Spleen (tissue), 11 donors: ENCODE measurements around the gene NCLN. TPM values are rescaled to one million over a fixed set of nuclear protein-coding genes. Genes with fewer than 3 reads are reported as not detected.

Experiments used
- DNase-seq: peaks from one replicate; pipeline ENCODE4 v3.0.0-alpha.2; 2020
- H3K27ac ChIP-seq, 8 donors: fragments of 200-600 bp; sonication (generic) in 7 of 8; 1 replicate in 4 of 8; 2 replicates in 4 of 8; pipeline versions ENCODE4 v1.5.0 to v1.8.0; 2016 to 2021; ENCODE audit warnings: inconsistent platforms in 4 of 8, mild to moderate bottlenecking in 4 of 8, moderate library complexity in 1 of 8
- H3K27me3 ChIP-seq, 7 donors: fragments of 200-600 bp; sonication (generic) in 6 of 7; replicated peaks in 1 of 7; 1 replicate in 4 of 7; 2 replicates in 3 of 7; pipeline versions ENCODE4 v1.5.0 to v1.8.0; 2016 to 2021; ENCODE audit warnings: inconsistent platforms in 3 of 7, mild to moderate bottlenecking in 1 of 7
- H3K36me3 ChIP-seq, 6 donors: fragments of 200-600 bp; sonication (generic) in 5 of 6; 1 replicate in 4 of 6; 2 replicates in 2 of 6; pipeline versions ENCODE4 v1.5.0 to v1.8.0; 2016 to 2021; ENCODE audit warnings: inconsistent platforms in 2 of 6
- H3K4me1 ChIP-seq, 6 donors: fragments of 200-600 bp; sonication (generic) in 5 of 6; 1 replicate in 3 of 6; 2 replicates in 3 of 6; pipeline versions ENCODE4 v1.5.0 to v1.8.0; 2016 to 2021; ENCODE audit warnings: inconsistent platforms in 3 of 6
- H3K4me3 ChIP-seq, 8 donors: fragments of 200-600 bp; sonication (generic) in 7 of 8; 1 replicate in 4 of 8; 2 replicates in 4 of 8; pipeline versions ENCODE4 v1.5.0 to v1.8.0; 2016 to 2021; ENCODE audit warnings: inconsistent platforms in 4 of 8, mild to moderate bottlenecking in 4 of 8, moderate library complexity in 2 of 8
- H3K9me3 ChIP-seq, 8 donors: fragments of 200-600 bp; sonication (generic) in 7 of 8; 1 replicate in 4 of 8; 2 replicates in 4 of 8; pipeline versions ENCODE4 v1.5.0 to v1.8.0; 2016 to 2021; ENCODE audit warnings: inconsistent platforms in 4 of 8
- CTCF ChIP-seq, 11 experiments: fragments of 200-600 bp in 7 of 11; fragments of 450-650 bp in 4 of 11; sonication (generic) in 4 of 11; IDR thresholded peaks in 8 of 11; conservative IDR thresholded peaks in 3 of 11; 1 replicate in 7 of 11; 2 replicates in 4 of 11; pipeline versions ENCODE4 v1.4.0 to v1.8.0; 2016 to 2021; ENCODE audit warnings: antibody characterized with exemption in 11 of 11, inconsistent platforms in 4 of 11, mild to moderate bottlenecking in 1 of 11
- POLR2A ChIP-seq, 3 donors: fragments of 450-650 bp; IDR thresholded peaks; one replicate each; pipeline ENCODE4 v1.5.1; 2017; ENCODE audit warnings: antibody characterized with exemption in 3 of 3, mild to moderate bottlenecking in 1 of 3
- POLR2AphosphoS5 ChIP-seq, 3 donors: sonication (generic); formaldehyde crosslinking; IDR thresholded peaks; one replicate each; pipeline ENCODE4 v1.5.1; 2017; ENCODE audit warnings: antibody characterized with exemption in 3 of 3
- WGBS, 5 donors: extraction: QIAGEN DNeasy Blood & Tissue Kit in 3 of 5; methylation state at CpG; one replicate each; pipeline versions ENCODE4 v1.1.5 to v1.1.7; 2013 to 2018; 5-methylcytosine and 5-hydroxymethylcytosine counted together
- intact Hi-C: fragments of 100-400 bp; cut with DNase I; formaldehyde crosslinking; loops from one replicate; pipeline ENCODE4 v1.15.0; 2023; ENCODE audit warnings: low total_unique reads
- polyA plus RNA-seq, 3 donors: library from polyadenylated mRNA; stranded (reverse); fragments of 200-250 nt; gene quantifications; one replicate each; pipeline ENCODE4 v1.2.1, GENCODE V29; 2013
- total RNA-seq, 7 donors: library from RNA; depleted of rRNA in 3 of 7; stranded (reverse); fragments of >200 nt in 3 of 7; fragmentation: NEBNext Ultra II Directional in 4 of 7; extraction: Animal tissue kit (Norgen Biotek cat#: 25700) in 4 of 7; gene quantifications; one replicate each; pipeline versions ENCODE4 v1.1.0 to v1.2.1, GENCODE V29; 2016 to 2021
- donor health status: healthy with polysubstance abuse.
- donor health status: DM: no; HTN: no; CAD: no; lungs with moderate emphysema.
- donor health status: DM: no; HTN: no; CAD: no.
- donor health status: Bipolar disorder and iron deficiency.
- donor health status: healthy.
- donor health status: DM: no; HTN: no; CAD: no.
- donor health status: DM: yes; HTN: yes; CAD: no.

The NCLN gene
- total and polyA plus RNA-seq, 10 donors: 37.8 to 89.5 (median 48.9) TPM

GRCh38 chr19:3183721-3184641 is 1.7 kb upstream of the NCLN start:
- Histone ChIP-seq H3K36me3 (peaks cover 0 to 47% (median 0%) of the 10 kb centered on the region in 6 donors), H3K9me3 (no peaks in the 10 kb centered on the region), H3K27ac (peak overlapping the region in 5 of 8 donors; percentile 22 to 99 (median 90)), H3K4me1 (peaks cover 48 to 95% (median 86%) of the 10 kb centered on the region in 6 donors), H3K27me3 (no peaks in the 10 kb centered on the region), H3K4me3 (peak overlapping the region in 1 of 8 donors; percentile 100)
- intact Hi-C loops: no loop called here
- 71 to 82% (median 79%) methylated on average over 13 of the region's 13 CpGs for WGBS, 5 donors
- no peak for DNase-seq
- TF ChIP-seq CTCF (IDR thresholded peaks at IDR 0.05 in 8 of 11, conservative IDR thresholded peaks at IDR 0.05 in 3 of 11) (no peak), POLR2AphosphoS5 (IDR thresholded peaks at IDR 0.05) (peak in 2 of 3 donors; percentile 24 to 64), POLR2A (IDR thresholded peaks at IDR 0.05) (no peak)

GRCh38 chr19:3184847-3185460 is 776 bp upstream of the NCLN start:
- Histone ChIP-seq H3K4me1 (peaks cover 55 to 95% (median 90%) of the 10 kb centered on the region in 6 donors), H3K4me3 (peak overlapping the region; percentile 67 to 100 (median 93)), H3K36me3 (peaks cover 0 to 55% (median 0%) of the 10 kb centered on the region in 6 donors), H3K27me3 (no peaks in the 10 kb centered on the region), H3K9me3 (no peaks in the 10 kb centered on the region), H3K27ac (peak overlapping the region in 7 of 8 donors; percentile 75 to 99 (median 90))
- intact Hi-C loops: no loop called here
- peak; percentile 89 for DNase-seq
- 19 to 24% (median 22%) methylated on average over 14 of the region's 14 CpGs for WGBS, 5 donors
- no peak for TF ChIP-seq POLR2AphosphoS5 (IDR thresholded peaks at IDR 0.05)
- no peak for TF ChIP-seq CTCF (IDR thresholded peaks at IDR 0.05 in 8 of 11, conservative IDR thresholded peaks at IDR 0.05 in 3 of 11)
- TF ChIP-seq POLR2A (IDR thresholded peaks at IDR 0.05): no peak

GRCh38 chr19:3186160-3186688 is 494 bp downstream of the NCLN start:
- H3K27ac ChIP-seq: peak overlapping the region; percentile 68 to 99 (median 90)
- peaks cover 52 to 95% (median 86%) of the 10 kb centered on the region in 6 donors for H3K4me1 ChIP-seq

More at GRCh38 chr19:3186160-3186688, 494 bp downstream of the NCLN start:
- no peak for TF ChIP-seq POLR2AphosphoS5 (IDR thresholded peaks at IDR 0.05)
- TF ChIP-seq POLR2A (IDR thresholded peaks at IDR 0.05): no peak
- TF ChIP-seq CTCF (IDR thresholded peaks at IDR 0.05 in 8 of 11, conservative IDR thresholded peaks at IDR 0.05 in 3 of 11): no peak
- no peaks in the 10 kb centered on the region for H3K9me3 ChIP-seq
- peak overlapping the region; percentile 67 to 100 (median 93) for H3K4me3 ChIP-seq
- 0 to 1% (median 1%) methylated on average over 20 to 38 of the region's 38 CpGs for WGBS, 5 donors
- no peaks in the 10 kb centered on the region for H3K27me3 ChIP-seq
- intact Hi-C loops: no loop called here
- DNase-seq: peak; percentile 92
- peaks cover 0 to 63% (median 0%) of the 10 kb centered on the region in 6 donors for H3K36me3 ChIP-seq
